Body of pancreas (tissue), 4 donors: Measurements from ENCODE around the gene CXADR. TPM values are rescaled to one million over a fixed set of nuclear protein-coding genes. Genes with fewer than 3 reads are reported as not detected.

Source experiments
- ATAC-seq: fragments of 150-250 bp; one replicate; pipeline ENCODE4 v1.9.1; 2016
- DNase-seq, 4 donors: peaks; one replicate each; pipeline ENCODE4 v3.0.0-alpha.2; 2019
- H3K27ac ChIP-seq, 4 donors: fragments of 200-600 bp; sonication (generic); 1 replicate in 3 of 4; 2 replicates in 1 of 4; pipeline versions ENCODE4 v1.5.1 to v1.6.1; 2016 to 2019; ENCODE audit warnings: mild to moderate bottlenecking in 1 of 4, mixed read lengths in 1 of 4, moderate library complexity in 1 of 4
- H3K27me3 ChIP-seq, 2 donors: fragments of 200-600 bp; sonication (generic); one replicate each; pipeline ENCODE4 v1.6.0; 2016; ENCODE audit warnings: mild to moderate bottlenecking in 1 of 2
- H3K36me3 ChIP-seq, 2 donors: fragments of 200-600 bp; sonication (generic); replicated peaks in 1 of 2; 2 replicates each; pipeline ENCODE4 v1.5.1; 2016; ENCODE audit warnings: low read depth in 2 of 2; ENCODE audit not compliant: insufficient read depth in 1 of 2
- H3K4me1 ChIP-seq: fragments of 200-600 bp; sonication (generic); one replicate; pipeline ENCODE4 v1.6.0; 2016
- H3K4me3 ChIP-seq, 2 donors: fragments of 200-600 bp; sonication (generic); 1 replicate in 1 of 2; 2 replicates in 1 of 2; pipeline ENCODE4 v1.5.1; 2016 to 2019
- H3K9me3 ChIP-seq, 3 donors: fragments of 200-600 bp; sonication (generic); 1 replicate in 2 of 3; 2 replicates in 1 of 3; pipeline ENCODE4 v1.5.1; 2016
- CTCF ChIP-seq, 7 experiments: fragments of 450-650 bp in 4 of 7; fragments of 200-600 bp in 3 of 7; sonication (generic) in 3 of 7; IDR thresholded peaks; one replicate each; pipeline ENCODE4 v1.5.1; 2016 to 2019; ENCODE audit warnings: antibody characterized with exemption in 7 of 7
- POLR2A ChIP-seq, 3 donors: fragments of 450-650 bp; IDR thresholded peaks; one replicate each; pipeline ENCODE4 v1.6.1; 2016; ENCODE audit warnings: antibody characterized with exemption in 3 of 3, mild to moderate bottlenecking in 2 of 3
- WGBS, 2 donors: methylation state at CpG; one replicate each; pipeline ENCODE4 v1.1.5; 2017; 5-methylcytosine and 5-hydroxymethylcytosine counted together
- intact Hi-C: fragments of 100-400 bp; cut with DNase I; formaldehyde crosslinking; loops from one replicate; pipeline ENCODE4 v1.15.1; 2023
- total RNA-seq, 2 donors: library from RNA; depleted of rRNA; stranded (reverse); fragments of >200 nt; gene quantifications; one replicate each; pipeline ENCODE4 v1.1.0, GENCODE V29; 2016

CXADR gene
- total RNA-seq, 2 donors from 2014 or later = 28.8 to 41.9 TPM

- Histone ChIP-seq H3K9me3 (no peaks in the 10 kb centered on the region), H3K27me3 (no peaks in the 10 kb centered on the region), H3K27ac (no peak overlapping the region), H3K36me3 (no peaks in the 10 kb centered on the region), H3K4me3 (no peak overlapping the region), H3K4me1 (peaks cover 10% of the 10 kb centered on the region)
- WGBS, 2 donors = 92 to 97% methylated on average over 5 of the region's 5 CpGs
- no peak for TF ChIP-seq CTCF (IDR thresholded peaks at IDR 0.05)
- no peak for TF ChIP-seq POLR2A (IDR thresholded peaks at IDR 0.05)
- DNase-seq (no peak), ATAC-seq (no peak)
- intact Hi-C loops = no loop called here
These were observed 62.2 kb downstream of the CXADR start for GRCh38 chr21:17575076-17575475.

- Histone ChIP-seq H3K9me3 (no peaks in the 10 kb centered on the region), H3K27me3 (no peaks in the 10 kb centered on the region), H3K36me3 (no peaks in the 10 kb centered on the region), H3K27ac (no peak overlapping the region), H3K4me1 (peaks cover 10% of the 10 kb centered on the region), H3K4me3 (no peak overlapping the region)
- DNase-seq (no peak), ATAC-seq (no peak)
- TF ChIP-seq CTCF (IDR thresholded peaks at IDR 0.05) = no peak
- no peak for TF ChIP-seq POLR2A (IDR thresholded peaks at IDR 0.05)
- WGBS, 2 donors = 38 to 48% methylated on average over 5 of the region's 5 CpGs
- intact Hi-C loops = no loop called here
These were observed 63.4 kb downstream of the CXADR start for GRCh38 chr21:17576080-17576835.

GRCh38 chr21:17577701-17578100 lies 64.9 kb downstream of the CXADR start:
- no peak for ATAC-seq

GRCh38 chr21:17578162-17578561 lies 65.3 kb downstream of the CXADR start:
- Histone ChIP-seq H3K9me3 (no peaks in the 10 kb centered on the region), H3K36me3 (no peaks in the 10 kb centered on the region), H3K27me3 (no peaks in the 10 kb centered on the region), H3K4me3 (no peak overlapping the region), H3K27ac (no peak overlapping the region), H3K4me1 (peaks cover 10% of the 10 kb centered on the region)
- TF ChIP-seq POLR2A (IDR thresholded peaks at IDR 0.05) (no peak), CTCF (IDR thresholded peaks at IDR 0.05) (no peak)
- DNase-seq (no peak), ATAC-seq (peak; percentile 40)
- 82 to 88% methylated on average over 2 of the region's 2 CpGs for WGBS, 2 donors
- intact Hi-C loops = no loop called here

More at GRCh38 chr21:17577701-17578100, 64.9 kb downstream of the CXADR start:
- Histone ChIP-seq H3K9me3 (no peaks in the 10 kb centered on the region), H3K27me3 (no peaks in the 10 kb centered on the region), H3K27ac (no peak overlapping the region), H3K4me1 (peaks cover 10% of the 10 kb centered on the region), H3K36me3 (no peaks in the 10 kb centered on the region), H3K4me3 (no peak overlapping the region)
- no peak for DNase-seq
- intact Hi-C loops = no loop called here
- TF ChIP-seq CTCF (IDR thresholded peaks at IDR 0.05) (no peak), POLR2A (IDR thresholded peaks at IDR 0.05) (no peak)
- WGBS, 2 donors = 74 to 100% methylated on average over 1 of the region's 1 CpG

- Histone ChIP-seq H3K4me3 (no peak overlapping the region), H3K9me3 (no peaks in the 10 kb centered on the region), H3K27ac (no peak overlapping the region), H3K4me1 (peaks cover 10% of the 10 kb centered on the region), H3K27me3 (no peaks in the 10 kb centered on the region), H3K36me3 (no peaks in the 10 kb centered on the region)
- DNase-seq (no peak), ATAC-seq (no peak)
- intact Hi-C loops = no loop called here
- 59 to 75% methylated on average over 2 of the region's 2 CpGs for WGBS, 2 donors
- TF ChIP-seq POLR2A (IDR thresholded peaks at IDR 0.05) (no peak), CTCF (IDR thresholded peaks at IDR 0.05) (no peak)
These were observed 66.0 kb downstream of the CXADR start for GRCh38 chr21:17578876-17579275.
